NCI-H2171 (cell line): ENCODE measurements around the gene ZKSCAN2.

Experiments
- DNase-seq: peaks from one replicate; lab custom pipeline; 2025; lab: John Stamatoyannopoulos, UW

Gene ZKSCAN2

GRCh38 chr16:25257470-25257955 lies at the start of gene ZKSCAN2:
ZKSCAN2 (minus strand) TSS chr16:25257845; CDS start chr16:25257127, 718 bp downstream.
- peak; percentile 54 for DNase-seq

GRCh38 chr16:25299792-25300590 lies 42.3 kb upstream of the ZKSCAN2 start:
- no peak for DNase-seq

GRCh38 chr16:25298165-25298872 lies 40.7 kb upstream of the ZKSCAN2 start:
- no peak for DNase-seq

GRCh38 chr16:25297151-25297787 lies 39.6 kb upstream of the ZKSCAN2 start:
- no peak for DNase-seq

- no peak for DNase-seq
Observed at GRCh38 chr16:25291580-25291979, 33.9 kb upstream of the ZKSCAN2 start.

- DNase-seq: no peak
Observed at GRCh38 chr16:25289466-25289865, 31.8 kb upstream of the ZKSCAN2 start.

GRCh38 chr16:25279491-25279890 lies 21.8 kb upstream of the ZKSCAN2 start:
- no peak for DNase-seq

GRCh38 chr16:25271421-25271820 lies 13.8 kb upstream of the ZKSCAN2 start:
- DNase-seq: no peak

- DNase-seq: no peak
Observed at GRCh38 chr16:25270577-25270976, 12.9 kb upstream of the ZKSCAN2 start.

GRCh38 chr16:25269879-25270278 lies 12.2 kb upstream of the ZKSCAN2 start:
- no peak for DNase-seq

GRCh38 chr16:25265968-25266367 lies 8.3 kb upstream of the ZKSCAN2 start:
- DNase-seq: no peak

GRCh38 chr16:25264597-25264996 lies 7.0 kb upstream of the ZKSCAN2 start:
- DNase-seq: no peak

- DNase-seq: no peak
Observed at GRCh38 chr16:25260416-25260815, 2.8 kb upstream of the ZKSCAN2 start.

- DNase-seq: no peak
Observed at GRCh38 chr16:25258861-25259179, 1.2 kb upstream of the ZKSCAN2 start.

GRCh38 chr16:25257956-25258860 lies 563 bp upstream of the ZKSCAN2 start:
- DNase-seq: peak; percentile 94

- peak; percentile 2 for DNase-seq
Observed at GRCh38 chr16:25256695-25257469, 763 bp downstream of the ZKSCAN2 start.

- DNase-seq: no peak
Observed at GRCh38 chr16:25253322-25253721, 4.3 kb downstream of the ZKSCAN2 start.

GRCh38 chr16:25250467-25250866 lies 7.2 kb downstream of the ZKSCAN2 start:
- no peak for DNase-seq

GRCh38 chr16:25235991-25236390 lies 21.7 kb downstream of the ZKSCAN2 start:
- DNase-seq: no peak

GRCh38 chr16:25228372-25228771 lies 29.3 kb downstream of the ZKSCAN2 start:
- DNase-seq: no peak

GRCh38 chr16:25224731-25225319 lies 32.8 kb downstream of the ZKSCAN2 start:
- DNase-seq: no peak
